Mesendoderm (in vitro differentiated cells): Measurements from ENCODE around the gene KLHL35.

Experiments used
- DNase-seq: peaks from one replicate; pipeline ENCODE4 v3.0.0; 2013
- H2AK5ac ChIP-seq: 2 replicates; pipeline ENCODE4 v1.6.1; 2013; ENCODE audit warnings: low read length, inconsistent platforms
- H2BK120ac ChIP-seq: 2 replicates; pipeline ENCODE4 v1.6.1; 2013; ENCODE audit warnings: low read depth, mild to moderate bottlenecking, low read length, moderate library complexity, mixed read lengths
- H2BK15ac ChIP-seq: replicated peaks from 2 replicates; pipeline ENCODE4 v1.6.1; 2013; ENCODE audit warnings: low read depth, mild to moderate bottlenecking, moderate library complexity
- H2BK5ac ChIP-seq: 2 replicates; pipeline ENCODE4 v1.6.1; 2013; ENCODE audit warnings: low read length, inconsistent platforms
- H3K18ac ChIP-seq: 2 replicates; pipeline ENCODE4 v1.6.1; 2013; ENCODE audit warnings: mild to moderate bottlenecking, low read length, mixed read lengths
- H3K23ac ChIP-seq: one replicate; pipeline ENCODE4 v1.6.1; 2013; ENCODE audit warnings: low read length
- H3K27ac ChIP-seq: 2 replicates; pipeline ENCODE4 v1.5.1; 2013; ENCODE audit warnings: low read depth, mild to moderate bottlenecking, inconsistent platforms, low read length, moderate library complexity
- H3K27me3 ChIP-seq: 2 replicates; pipeline ENCODE4 v1.6.1; 2013; ENCODE audit warnings: low read length, control low read depth, mild to moderate bottlenecking, inconsistent platforms; ENCODE audit not compliant: insufficient read depth, poor library complexity
- H3K36me3 ChIP-seq: 2 replicates; pipeline ENCODE4 v1.6.1; 2013; ENCODE audit warnings: low read length, inconsistent platforms; ENCODE audit not compliant: control insufficient read depth, insufficient read depth
- H3K4ac ChIP-seq: one replicate; pipeline ENCODE4 v1.6.1; 2013; ENCODE audit warnings: low read depth, mild to moderate bottlenecking, low read length, moderate library complexity
- H3K4me1 ChIP-seq: 2 replicates; pipeline ENCODE4 v1.6.1; 2013; ENCODE audit warnings: low read depth, low read length, inconsistent platforms; ENCODE audit not compliant: control insufficient read depth
- H3K4me2 ChIP-seq: 2 replicates; pipeline ENCODE4 v1.6.1; 2013; ENCODE audit warnings: low read length
- H3K4me3 ChIP-seq: 2 replicates; pipeline ENCODE4 v1.5.1; 2013; ENCODE audit warnings: mild to moderate bottlenecking, low read length
- H3K56ac ChIP-seq: one replicate; pipeline ENCODE4 v1.6.1; 2013; ENCODE audit warnings: low read length
- H3K79me1 ChIP-seq: 2 replicates; pipeline ENCODE4 v1.6.1; 2013; ENCODE audit warnings: low read length, inconsistent platforms
- H3K79me2 ChIP-seq: 2 replicates; pipeline ENCODE4 v1.6.1; 2013; ENCODE audit warnings: mild to moderate bottlenecking, low read length; ENCODE audit not compliant: control insufficient read depth, insufficient read depth
- H3K9ac ChIP-seq: 2 replicates; pipeline ENCODE4 v1.6.1; 2013; ENCODE audit warnings: low read length, inconsistent platforms
- H4K5ac ChIP-seq: one replicate; pipeline ENCODE4 v1.6.1; 2013; ENCODE audit warnings: low read length
- H4K8ac ChIP-seq: one replicate; pipeline ENCODE4 v1.6.1; 2013; ENCODE audit warnings: low read depth, mild to moderate bottlenecking, control low read depth, low read length, moderate library complexity
- WGBS: extraction: QIAGEN DNeasy Blood & Tissue Kit; methylation state at CpG from one replicate; pipeline ENCODE4 v1.1.7; 2013; ENCODE audit warnings: low lambda C conversion rate, missing lambda C conversion rate; ENCODE audit not compliant: insufficient coverage; ENCODE audit errors: extremely low coverage; 5-methylcytosine and 5-hydroxymethylcytosine counted together

The KLHL35 gene

GRCh38 chr11:75447415-75447814, 14.4 kb upstream of the KLHL35 start:
- H3K4me3 ChIP-seq: no peak overlapping the region
- no peaks in the 10 kb centered on the region for H3K27me3 ChIP-seq
- H3K56ac ChIP-seq: no peak overlapping the region
- no peak overlapping the region for H4K8ac ChIP-seq
- H3K23ac ChIP-seq: no peak overlapping the region
- no peak overlapping the region for H3K27ac ChIP-seq
- H3K36me3 ChIP-seq: no peaks in the 10 kb centered on the region
- no peak overlapping the region for H2BK5ac ChIP-seq
- no peak overlapping the region for H3K18ac ChIP-seq
- H3K79me2 ChIP-seq: no peaks in the 10 kb centered on the region
- H3K4me1 ChIP-seq: no peaks in the 10 kb centered on the region
- H2AK5ac ChIP-seq: no peak overlapping the region
- H2BK15ac ChIP-seq: no peak overlapping the region
- no peak overlapping the region for H4K5ac ChIP-seq
- no peak for DNase-seq
- no peak overlapping the region for H2BK120ac ChIP-seq
- H3K4me2 ChIP-seq: no peak overlapping the region
- no peaks in the 10 kb centered on the region for H3K79me1 ChIP-seq
- WGBS: no CpG with 5 or more reads among the region's 5 CpGs
- no peak overlapping the region for H3K9ac ChIP-seq
- no peak overlapping the region for H3K4ac ChIP-seq

GRCh38 chr11:75445315-75445953, 12.4 kb upstream of the KLHL35 start:
- no peak overlapping the region for H2AK5ac ChIP-seq
- H3K79me1 ChIP-seq: no peaks in the 10 kb centered on the region
- no peak overlapping the region for H3K4me2 ChIP-seq
- no peaks in the 10 kb centered on the region for H3K4me1 ChIP-seq
- no peak overlapping the region for H3K56ac ChIP-seq
- H3K27me3 ChIP-seq: no peaks in the 10 kb centered on the region
- DNase-seq: peak; percentile 83
- no peak overlapping the region for H3K18ac ChIP-seq
- H3K4ac ChIP-seq: no peak overlapping the region
- no peak overlapping the region for H3K4me3 ChIP-seq
- no peak overlapping the region for H2BK15ac ChIP-seq
- no peak overlapping the region for H3K23ac ChIP-seq
- H4K5ac ChIP-seq: no peak overlapping the region
- H3K79me2 ChIP-seq: no peaks in the 10 kb centered on the region
- H3K9ac ChIP-seq: no peak overlapping the region
- no peak overlapping the region for H2BK120ac ChIP-seq
- no peaks in the 10 kb centered on the region for H3K36me3 ChIP-seq
- H2BK5ac ChIP-seq: no peak overlapping the region
- no peak overlapping the region for H4K8ac ChIP-seq
- no peak overlapping the region for H3K27ac ChIP-seq
- no CpG with 5 or more reads among the region's 6 CpGs for WGBS

- DNase-seq: no peak
- H3K4ac ChIP-seq: no peak overlapping the region
- no peak overlapping the region for H2BK5ac ChIP-seq
- H3K9ac ChIP-seq: no peak overlapping the region
- no peak overlapping the region for H3K23ac ChIP-seq
- no peak overlapping the region for H3K27ac ChIP-seq
- H3K4me3 ChIP-seq: no peak overlapping the region
- H3K36me3 ChIP-seq: no peaks in the 10 kb centered on the region
- H2AK5ac ChIP-seq: no peak overlapping the region
- H4K5ac ChIP-seq: no peak overlapping the region
- no peaks in the 10 kb centered on the region for H3K79me1 ChIP-seq
- no peak overlapping the region for H3K56ac ChIP-seq
- H3K79me2 ChIP-seq: no peaks in the 10 kb centered on the region
- no peak overlapping the region for H2BK15ac ChIP-seq
- no peak overlapping the region for H4K8ac ChIP-seq
- no CpG with 5 or more reads among the region's 12 CpGs for WGBS
- no peak overlapping the region for H3K18ac ChIP-seq
- no peak overlapping the region for H3K4me2 ChIP-seq
- H3K4me1 ChIP-seq: no peaks in the 10 kb centered on the region
- no peak overlapping the region for H2BK120ac ChIP-seq
- no peaks in the 10 kb centered on the region for H3K27me3 ChIP-seq
Observed at GRCh38 chr11:75443043-75443442, 10.0 kb upstream of the KLHL35 start.

- H3K27ac ChIP-seq: no peak overlapping the region
Observed at GRCh38 chr11:75442161-75442885, 9.3 kb upstream of the KLHL35 start.

GRCh38 chr11:75441804-75442132, 8.8 kb upstream of the KLHL35 start:
- no peak overlapping the region for H2BK5ac ChIP-seq
- DNase-seq: no peak
- H3K27ac ChIP-seq: no peak overlapping the region
- no peaks in the 10 kb centered on the region for H3K79me1 ChIP-seq
- H2BK15ac ChIP-seq: no peak overlapping the region
- H3K23ac ChIP-seq: no peak overlapping the region
- H2AK5ac ChIP-seq: no peak overlapping the region
- H4K5ac ChIP-seq: no peak overlapping the region
- no peaks in the 10 kb centered on the region for H3K4me1 ChIP-seq
- H3K4me3 ChIP-seq: no peak overlapping the region
- H3K56ac ChIP-seq: no peak overlapping the region
- no CpG with 5 or more reads among the region's 7 CpGs for WGBS
- no peaks in the 10 kb centered on the region for H3K79me2 ChIP-seq
- no peak overlapping the region for H2BK120ac ChIP-seq
- H3K36me3 ChIP-seq: no peaks in the 10 kb centered on the region
- no peak overlapping the region for H3K9ac ChIP-seq
- no peaks in the 10 kb centered on the region for H3K27me3 ChIP-seq
- H3K4ac ChIP-seq: no peak overlapping the region
- H3K4me2 ChIP-seq: no peak overlapping the region
- H3K18ac ChIP-seq: no peak overlapping the region
- H4K8ac ChIP-seq: no peak overlapping the region

More at GRCh38 chr11:75442161-75442885, 9.3 kb upstream of the KLHL35 start:
- H2BK120ac ChIP-seq: no peak overlapping the region
- H3K9ac ChIP-seq: no peak overlapping the region
- no peaks in the 10 kb centered on the region for H3K79me1 ChIP-seq
- no peak overlapping the region for H2BK15ac ChIP-seq
- no peak overlapping the region for H3K23ac ChIP-seq
- no peaks in the 10 kb centered on the region for H3K79me2 ChIP-seq
- no peak overlapping the region for H2BK5ac ChIP-seq
- no peak overlapping the region for H3K18ac ChIP-seq
- no peak for DNase-seq
- no peak overlapping the region for H3K4me2 ChIP-seq
- no peaks in the 10 kb centered on the region for H3K36me3 ChIP-seq
- no peak overlapping the region for H4K5ac ChIP-seq
- H3K4me3 ChIP-seq: no peak overlapping the region
- H2AK5ac ChIP-seq: no peak overlapping the region
- H3K27me3 ChIP-seq: no peaks in the 10 kb centered on the region
- no peak overlapping the region for H4K8ac ChIP-seq
- H3K56ac ChIP-seq: no peak overlapping the region
- H3K4me1 ChIP-seq: no peaks in the 10 kb centered on the region
- no peak overlapping the region for H3K4ac ChIP-seq
- no CpG with 5 or more reads among the region's 15 CpGs for WGBS
